EH (cell line): ENCODE measurements around the gene SEC31B.

Experiments
- DNase-seq: peaks from one replicate; pipeline ENCODE4 v3.0.0-alpha.2; 2015; ENCODE audit warnings: low read depth

The SEC31B gene, protein sequence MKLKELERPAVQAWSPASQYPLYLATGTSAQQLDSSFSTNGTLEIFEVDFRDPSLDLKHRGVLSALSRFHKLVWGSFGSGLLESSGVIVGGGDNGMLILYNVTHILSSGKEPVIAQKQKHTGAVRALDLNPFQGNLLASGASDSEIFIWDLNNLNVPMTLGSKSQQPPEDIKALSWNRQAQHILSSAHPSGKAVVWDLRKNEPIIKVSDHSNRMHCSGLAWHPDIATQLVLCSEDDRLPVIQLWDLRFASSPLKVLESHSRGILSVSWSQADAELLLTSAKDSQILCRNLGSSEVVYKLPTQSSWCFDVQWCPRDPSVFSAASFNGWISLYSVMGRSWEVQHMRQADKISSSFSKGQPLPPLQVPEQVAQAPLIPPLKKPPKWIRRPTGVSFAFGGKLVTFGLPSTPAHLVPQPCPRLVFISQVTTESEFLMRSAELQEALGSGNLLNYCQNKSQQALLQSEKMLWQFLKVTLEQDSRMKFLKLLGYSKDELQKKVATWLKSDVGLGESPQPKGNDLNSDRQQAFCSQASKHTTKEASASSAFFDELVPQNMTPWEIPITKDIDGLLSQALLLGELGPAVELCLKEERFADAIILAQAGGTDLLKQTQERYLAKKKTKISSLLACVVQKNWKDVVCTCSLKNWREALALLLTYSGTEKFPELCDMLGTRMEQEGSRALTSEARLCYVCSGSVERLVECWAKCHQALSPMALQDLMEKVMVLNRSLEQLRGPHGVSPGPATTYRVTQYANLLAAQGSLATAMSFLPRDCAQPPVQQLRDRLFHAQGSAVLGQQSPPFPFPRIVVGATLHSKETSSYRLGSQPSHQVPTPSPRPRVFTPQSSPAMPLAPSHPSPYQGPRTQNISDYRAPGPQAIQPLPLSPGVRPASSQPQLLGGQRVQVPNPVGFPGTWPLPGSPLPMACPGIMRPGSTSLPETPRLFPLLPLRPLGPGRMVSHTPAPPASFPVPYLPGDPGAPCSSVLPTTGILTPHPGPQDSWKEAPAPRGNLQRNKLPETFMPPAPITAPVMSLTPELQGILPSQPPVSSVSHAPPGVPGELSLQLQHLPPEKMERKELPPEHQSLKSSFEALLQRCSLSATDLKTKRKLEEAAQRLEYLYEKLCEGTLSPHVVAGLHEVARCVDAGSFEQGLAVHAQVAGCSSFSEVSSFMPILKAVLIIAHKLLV

DNA sequence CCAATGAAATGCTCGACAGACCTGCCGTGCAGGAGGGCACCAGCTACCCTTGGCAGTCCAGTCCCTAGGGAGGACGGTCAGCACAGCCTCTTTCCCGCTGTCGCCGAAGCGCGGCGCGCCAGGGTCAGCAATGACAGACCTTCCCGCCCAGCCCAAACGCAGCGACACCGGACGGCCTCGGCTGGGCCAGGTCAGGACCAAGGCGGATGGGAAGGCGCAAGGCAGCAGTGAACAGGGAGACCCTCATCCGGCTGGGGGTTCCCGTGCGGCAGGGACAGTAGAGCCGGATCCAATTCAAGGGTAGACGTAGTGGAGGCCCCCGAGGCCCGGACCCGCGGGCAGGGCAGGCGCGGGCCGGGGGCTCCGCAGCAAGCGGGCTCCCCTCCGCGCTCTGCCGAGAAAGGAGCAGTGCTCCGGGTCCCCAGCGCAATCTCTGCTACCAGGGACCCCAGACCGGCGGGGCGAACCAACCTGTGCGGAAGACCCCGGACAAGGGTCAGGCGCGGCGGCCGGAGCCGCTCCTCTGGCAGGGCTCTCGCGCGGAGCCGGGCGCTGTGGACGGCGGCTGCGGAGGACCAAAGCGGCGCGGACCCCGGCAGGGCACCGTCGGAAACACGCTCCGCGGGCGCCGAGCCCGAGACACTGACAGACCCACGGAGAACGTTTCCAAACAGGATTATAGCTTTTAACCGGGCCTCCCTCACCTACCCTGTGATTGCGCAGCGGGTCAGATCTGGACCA, at the start of gene SEC31B:
Gene SEC31B (minus strand): TSS at position 551 of the 741 bp plus-strand sequence. CDS start 2,909 bp downstream, outside the sequence.
- peak; percentile 22 for DNase-seq

- no peak for DNase-seq
Observed at GRCh38 chr10:100568912-100569311, 49.3 kb upstream of the SEC31B start.

DNA sequence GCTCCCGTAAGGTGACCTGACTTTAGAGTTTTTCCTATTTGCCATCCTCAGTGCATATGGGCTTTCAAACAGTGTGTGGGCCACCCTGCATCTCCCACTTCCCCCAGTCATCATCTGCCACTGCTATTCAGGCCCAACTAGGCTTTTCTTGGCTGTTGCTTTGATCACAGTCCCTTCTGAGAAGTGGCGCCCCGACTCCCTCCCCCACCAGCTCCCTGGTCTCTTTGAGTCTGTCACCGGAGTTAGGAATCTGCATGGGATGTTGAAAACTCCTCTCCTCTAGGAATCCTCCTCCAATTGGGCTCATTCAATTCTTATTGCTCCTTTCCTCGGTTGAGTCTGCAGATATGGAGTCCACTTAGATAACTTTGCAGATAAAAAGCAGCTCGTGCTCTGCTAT, 48.2 kb upstream of the SEC31B start:
- no peak for DNase-seq

DNA sequence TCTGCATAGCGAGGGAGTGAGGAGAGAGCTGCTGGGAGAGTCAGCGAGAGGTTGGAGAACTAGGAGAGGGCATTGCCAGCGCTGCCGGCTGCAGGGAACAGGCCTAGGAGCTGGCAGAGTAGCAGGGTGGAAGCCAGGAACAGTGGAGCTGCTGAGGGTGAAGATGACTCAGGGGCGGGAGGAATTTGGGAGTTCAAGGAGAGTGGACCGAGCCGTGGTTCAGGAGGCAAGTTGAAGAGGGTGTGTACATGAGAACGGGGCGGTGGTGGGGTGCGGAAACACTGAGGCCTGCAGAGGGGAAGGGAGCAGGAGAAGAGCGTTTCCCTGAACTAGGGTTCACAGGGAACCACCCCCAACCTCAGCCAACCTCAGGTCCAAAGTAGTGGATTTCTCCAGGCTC, 47.6 kb upstream of the SEC31B start:
- DNase-seq, result peak; percentile 17

- DNase-seq, result no peak
Observed at GRCh38 chr10:100566561-100566960, 46.9 kb upstream of the SEC31B start.

DNA sequence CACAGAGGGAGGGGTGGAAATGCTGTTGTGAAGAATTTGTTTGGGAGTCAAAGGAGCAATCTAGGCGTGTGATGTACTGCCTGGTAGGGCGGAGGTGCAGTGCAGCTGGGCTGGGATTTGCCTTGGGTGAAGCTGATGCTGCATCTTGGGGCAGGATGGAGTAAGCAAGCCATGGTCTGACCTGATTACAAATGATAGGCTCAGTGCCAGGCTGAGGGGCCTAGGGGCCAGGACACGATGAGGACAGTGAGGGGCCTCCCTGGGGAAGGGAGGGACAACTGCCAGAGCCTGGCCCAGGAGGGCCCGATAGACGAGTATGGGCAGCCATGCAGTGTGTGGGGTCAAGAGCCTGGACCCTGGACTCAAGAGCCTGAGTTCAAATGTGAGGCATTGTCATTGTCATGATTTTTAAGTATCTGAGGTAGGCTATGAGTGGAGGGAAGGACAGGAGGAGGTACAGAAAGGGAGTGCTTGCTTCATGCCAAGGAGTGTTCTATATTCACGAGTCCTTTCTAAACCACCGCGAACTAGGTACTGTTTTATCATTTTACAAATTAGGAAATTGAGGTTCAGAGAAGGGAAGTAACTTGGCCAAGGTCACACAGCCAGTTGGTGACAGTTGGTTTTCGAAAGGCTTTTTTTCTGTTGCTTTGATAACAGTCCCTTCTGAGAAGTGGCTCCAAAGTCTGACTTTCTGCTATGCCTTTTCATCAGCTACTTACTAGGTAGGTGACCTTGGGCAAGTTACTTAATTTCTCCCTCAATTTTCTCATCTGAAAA, 45.7 kb upstream of the SEC31B start:
- DNase-seq, result no peak

DNA sequence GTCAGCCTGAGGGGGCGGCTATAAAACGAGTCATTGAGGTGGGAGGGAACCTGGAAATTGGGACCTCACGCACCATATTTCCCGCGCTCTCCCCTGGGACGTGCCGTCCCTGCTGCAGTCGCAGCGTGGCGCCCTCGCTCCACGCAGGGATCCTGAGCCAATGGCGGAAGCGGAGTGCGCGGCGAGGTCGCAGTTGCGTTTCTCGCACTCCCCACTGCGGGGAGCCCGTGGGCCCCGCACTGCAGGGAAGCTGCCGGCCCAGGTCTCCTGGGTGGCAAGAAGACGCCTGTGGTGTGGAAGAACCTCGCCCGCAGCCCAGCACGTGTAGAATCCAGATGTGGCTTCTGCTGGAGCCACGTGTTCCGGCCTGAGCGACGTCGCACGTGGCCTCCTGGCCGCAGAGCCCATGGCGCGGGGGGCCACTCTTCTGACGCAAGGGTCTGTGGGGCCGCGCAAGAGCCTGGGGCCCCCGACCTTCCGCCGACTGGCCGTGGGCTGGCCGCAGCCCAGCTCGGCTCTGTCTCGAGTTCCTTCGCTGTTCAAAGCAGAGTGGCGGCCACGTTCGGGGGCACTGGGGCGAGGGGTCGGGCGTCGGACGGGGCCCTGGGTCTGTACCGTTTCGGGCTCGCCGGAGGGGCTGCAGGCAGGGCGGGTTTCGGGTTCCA, 42.5 kb upstream of the SEC31B start:
- DNase-seq, result peak; percentile 64

DNA sequence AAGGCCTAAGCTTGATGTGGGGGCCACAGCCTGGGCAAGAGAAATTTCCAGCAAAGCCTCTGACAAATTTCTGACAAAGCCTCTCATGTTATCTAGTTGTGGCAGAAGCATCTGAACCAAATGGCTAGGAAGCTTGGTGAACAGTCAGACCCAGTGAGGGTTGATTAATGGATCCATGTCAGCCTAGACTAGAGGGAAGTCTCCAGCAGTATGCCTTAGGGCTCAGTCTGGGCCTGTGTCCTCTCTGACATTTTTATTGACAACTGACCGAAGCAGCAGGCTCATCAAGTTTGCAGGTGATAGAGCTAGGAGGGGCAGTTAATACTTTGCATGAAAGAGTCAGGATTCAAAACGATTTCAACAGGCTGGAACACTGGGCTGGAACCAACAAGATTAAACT, 41.3 kb upstream of the SEC31B start:
- no peak for DNase-seq

GRCh38 chr10:100560248-100560647, 40.6 kb upstream of the SEC31B start:
- DNase-seq, result no peak

- no peak for DNase-seq
Observed at GRCh38 chr10:100554902-100555301, 35.2 kb upstream of the SEC31B start.

GRCh38 chr10:100553929-100554328, 34.3 kb upstream of the SEC31B start:
- DNase-seq, result no peak

DNA sequence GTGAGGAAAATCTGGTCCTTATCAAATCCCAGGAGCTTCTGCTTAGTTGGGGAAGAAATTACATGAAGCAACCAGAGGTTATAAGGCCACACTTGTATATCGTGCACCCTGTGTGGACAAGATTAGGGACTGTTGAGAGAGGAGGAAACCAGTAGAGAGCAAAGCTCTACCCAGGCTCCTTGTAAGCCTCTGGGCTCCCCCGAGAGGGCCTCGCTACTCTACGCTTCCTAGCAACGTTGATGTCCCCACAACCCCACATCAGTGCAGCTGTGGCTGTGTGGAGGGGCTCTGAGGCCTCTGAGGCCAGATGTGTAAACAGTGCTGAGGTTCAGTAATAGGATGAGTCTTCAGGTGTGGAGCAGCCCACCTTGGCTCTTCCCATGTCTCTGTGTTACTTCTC, 32.1 kb upstream of the SEC31B start:
- no peak for DNase-seq

DNA sequence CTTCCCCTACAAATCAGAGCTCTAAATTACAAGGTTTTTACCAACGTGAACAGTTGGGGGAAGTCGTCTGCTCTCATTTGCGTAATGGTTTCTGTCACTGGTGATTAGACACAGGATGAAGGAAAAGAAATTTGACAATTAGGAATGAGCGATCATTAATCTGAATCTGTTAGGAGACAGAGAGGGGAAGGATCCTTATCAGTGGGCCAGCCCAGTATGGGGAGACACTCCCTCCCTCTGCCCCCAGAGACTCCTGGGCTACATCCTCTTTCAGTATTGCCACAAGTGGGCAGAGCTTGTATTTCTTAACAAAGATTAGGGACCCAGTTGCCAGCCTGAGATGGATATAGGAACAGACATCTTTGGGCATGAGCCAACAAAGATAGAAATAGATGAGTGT, 31.5 kb upstream of the SEC31B start:
- no peak for DNase-seq

DNA sequence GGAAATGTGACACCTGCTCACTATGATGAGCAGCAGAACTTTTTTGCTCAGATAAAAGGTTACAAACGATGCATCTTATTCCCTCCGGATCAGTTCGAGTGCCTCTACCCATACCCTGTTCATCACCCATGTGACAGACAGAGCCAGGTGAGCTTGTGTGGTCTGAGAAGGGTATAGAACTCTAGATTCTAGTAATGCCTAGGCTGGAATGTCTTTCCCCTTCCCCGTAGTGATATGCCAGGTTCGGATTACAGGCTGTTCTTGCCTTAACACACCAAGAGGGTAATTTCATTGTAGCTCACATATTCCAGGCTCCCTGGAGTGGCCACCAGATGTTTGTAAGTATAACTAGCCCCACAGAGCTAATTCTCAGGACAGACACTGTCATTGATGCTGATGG, 25.3 kb upstream of the SEC31B start:
- no peak for DNase-seq

- DNase-seq, result no peak
Observed at GRCh38 chr10:100537475-100537874, 17.8 kb upstream of the SEC31B start.

DNA sequence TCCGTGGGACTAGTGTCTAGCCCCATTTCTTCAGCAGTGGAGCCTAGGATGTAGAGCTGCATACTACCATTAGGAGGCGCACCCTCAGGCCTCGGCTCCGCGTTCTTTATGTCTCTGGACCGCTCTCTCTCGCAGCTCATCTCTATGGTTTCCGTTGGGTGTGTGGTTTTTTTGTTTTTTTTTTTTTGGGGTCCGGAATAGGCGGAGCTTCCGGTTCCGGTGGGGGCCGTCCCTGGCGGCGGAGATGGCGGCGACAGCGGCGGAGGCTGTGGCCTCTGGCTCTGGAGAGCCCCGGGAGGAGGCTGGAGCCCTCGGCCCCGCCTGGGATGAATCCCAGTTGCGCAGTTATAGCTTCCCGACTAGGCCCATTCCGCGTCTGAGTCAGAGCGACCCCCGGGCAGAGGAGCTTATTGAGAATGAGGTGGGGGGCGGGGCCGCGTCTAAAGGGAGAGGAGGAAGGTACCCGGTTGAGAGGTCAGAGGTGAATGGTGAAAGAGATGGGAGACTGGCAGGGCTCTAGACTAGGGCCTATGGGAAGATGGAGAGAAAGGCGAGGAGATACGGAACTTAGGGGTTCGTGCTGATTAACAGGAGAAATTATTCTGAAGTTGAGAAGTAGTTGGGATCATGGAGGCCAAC, 16.2 kb upstream of the SEC31B start, which contains the start of gene HIF1AN:
Gene HIF1AN (plus strand): TSS at position 229 of the 639 bp plus-strand sequence. CDS start 16 bp downstream, at position 245.
- DNase-seq, result peak; percentile 96

DNA sequence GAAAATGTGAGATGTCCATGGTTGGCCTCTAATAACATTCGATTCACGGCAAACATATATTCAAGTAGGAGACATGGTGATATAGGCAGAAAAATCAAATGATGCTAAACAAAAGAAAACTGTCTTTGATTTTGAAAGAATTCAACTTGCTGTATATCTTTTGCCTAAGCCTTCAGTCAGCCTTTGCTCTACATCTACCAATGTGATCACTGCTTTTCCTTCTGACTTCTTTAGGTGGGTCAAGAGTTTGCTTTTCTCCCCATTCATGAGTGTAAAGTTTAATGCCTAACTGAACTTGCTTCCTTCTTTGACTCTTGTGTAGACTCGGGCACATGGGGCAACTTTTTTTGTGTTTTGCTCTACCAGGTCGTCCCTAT, 15.7 kb upstream of the SEC31B start:
- DNase-seq, result no peak

GRCh38 chr10:100534726-100535125, 15.1 kb upstream of the SEC31B start:
- no peak for DNase-seq

GRCh38 chr10:100531761-100532160, 12.1 kb upstream of the SEC31B start:
- DNase-seq, result peak; percentile 21
